HG03460 (cell line): Measurements from ENCODE around the gene CYS1.
A peak's percentile ranks its signal among the peaks of the same experiment; 100 is the strongest.
"Not testable (repeated sequence)": the region's sequence is repeated elsewhere in the genome, so short reads cannot be mapped to it uniquely, and the experiment has no call there.

Source experiments
- ATAC-seq: cut with Tn5 transposase; IDR thresholded peaks from one replicate; pipeline ENCODE4 v1.9.1; 2021; ENCODE audit not compliant: unreplicated experiment

Gene CYS1

GRCh38 chr2:10094271-10094814, 14.1 kb upstream of the CYS1 start:
- ATAC-seq, result no peak

- not testable (repeated sequence) for ATAC-seq
Observed at GRCh38 chr2:10091889-10092244, 11.7 kb upstream of the CYS1 start.

- ATAC-seq, result peak; percentile 37
Observed at GRCh38 chr2:10091182-10091888, 11.1 kb upstream of the CYS1 start.

GRCh38 chr2:10089565-10090190, 9.5 kb upstream of the CYS1 start:
- ATAC-seq, result peak; percentile 56

- ATAC-seq, result no peak
Observed at GRCh38 chr2:10087360-10087759, 7.1 kb upstream of the CYS1 start.

- no peak for ATAC-seq
Observed at GRCh38 chr2:10086950-10087349, 6.7 kb upstream of the CYS1 start.

GRCh38 chr2:10085668-10086059, 5.5 kb upstream of the CYS1 start:
- ATAC-seq, result no peak

GRCh38 chr2:10085043-10085667, 4.9 kb upstream of the CYS1 start:
- ATAC-seq, result no peak

GRCh38 chr2:10084223-10084865, 4.1 kb upstream of the CYS1 start:
- no peak for ATAC-seq

GRCh38 chr2:10083692-10084211, 3.5 kb upstream of the CYS1 start:
- ATAC-seq, result peak; percentile 27

GRCh38 chr2:10083046-10083445, 2.8 kb upstream of the CYS1 start:
- no peak for ATAC-seq

- ATAC-seq, result peak; percentile 17
Observed at GRCh38 chr2:10080536-10081304, 509 bp upstream of the CYS1 start.

- ATAC-seq, result peak; percentile 11
Observed at GRCh38 chr2:10079266-10079869, 843 bp downstream of the CYS1 start.

GRCh38 chr2:10078704-10079265, 1.4 kb downstream of the CYS1 start:
- no peak for ATAC-seq

- no peak for ATAC-seq
Observed at GRCh38 chr2:10078001-10078400, 2.2 kb downstream of the CYS1 start.

- ATAC-seq, result no peak
Observed at GRCh38 chr2:10076988-10077527, 3.2 kb downstream of the CYS1 start.

GRCh38 chr2:10076511-10076910, 3.7 kb downstream of the CYS1 start:
- no peak for ATAC-seq

GRCh38 chr2:10075571-10076209, 4.5 kb downstream of the CYS1 start:
- no peak for ATAC-seq

GRCh38 chr2:10075101-10075500, 5.1 kb downstream of the CYS1 start:
- ATAC-seq, result no peak
